Pulmonary artery endothelial cell (primary cell): ENCODE measurements around the gene SOX8. TPM values are rescaled to one million over a fixed set of nuclear protein-coding genes. Genes with fewer than 3 reads are reported as not detected.

Source experiments
- DNase-seq: peaks from one replicate; pipeline ENCODE4 v3.0.0-alpha.2; 2011; ENCODE audit warnings: low read depth, low spot score
- total RNA-seq: library from RNA; depleted of rRNA; stranded (reverse); fragments of >200 nt; gene quantifications from 2 replicates; pipeline ENCODE4 v1.2.3, GENCODE V29; 2014

The SOX8 gene
- total RNA-seq, 1 donor from 2014 or later, result 0.99 TPM

DNA sequence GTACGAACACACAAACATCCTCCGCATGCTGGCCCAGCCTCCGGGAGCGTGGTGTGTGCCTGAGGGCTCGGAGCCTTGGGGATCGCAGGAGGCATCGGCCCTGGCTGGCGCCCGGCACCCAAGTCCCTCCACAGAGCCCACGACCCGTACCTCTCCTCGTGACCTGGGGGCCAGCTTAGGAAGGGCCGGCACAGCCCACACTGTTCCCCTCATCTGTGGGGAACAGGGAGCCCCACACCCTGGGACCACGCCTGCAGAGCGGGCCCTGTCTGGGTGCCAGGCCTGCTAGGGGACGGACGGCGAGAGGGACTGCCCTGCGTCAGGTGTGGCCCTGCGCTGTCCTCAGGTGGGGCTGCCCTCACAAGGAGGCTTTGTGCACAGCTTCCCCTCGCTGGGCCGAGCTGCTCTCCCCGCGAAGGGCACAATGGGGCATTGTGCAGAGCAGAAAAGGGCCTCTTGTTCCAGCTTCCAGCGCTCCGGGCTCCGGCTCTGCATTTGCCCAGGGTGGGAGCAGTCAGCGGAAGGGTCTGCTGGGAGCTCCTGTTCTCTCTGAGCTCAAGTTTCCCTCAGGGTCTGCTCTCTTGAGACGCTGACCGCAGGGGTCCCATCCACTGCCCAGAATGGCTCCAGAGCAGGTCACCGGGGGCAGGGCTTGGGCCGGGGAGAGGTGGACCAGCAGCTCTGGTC lies 9.1 kb upstream of the SOX8 start:
- DNase-seq, result no peak

DNA sequence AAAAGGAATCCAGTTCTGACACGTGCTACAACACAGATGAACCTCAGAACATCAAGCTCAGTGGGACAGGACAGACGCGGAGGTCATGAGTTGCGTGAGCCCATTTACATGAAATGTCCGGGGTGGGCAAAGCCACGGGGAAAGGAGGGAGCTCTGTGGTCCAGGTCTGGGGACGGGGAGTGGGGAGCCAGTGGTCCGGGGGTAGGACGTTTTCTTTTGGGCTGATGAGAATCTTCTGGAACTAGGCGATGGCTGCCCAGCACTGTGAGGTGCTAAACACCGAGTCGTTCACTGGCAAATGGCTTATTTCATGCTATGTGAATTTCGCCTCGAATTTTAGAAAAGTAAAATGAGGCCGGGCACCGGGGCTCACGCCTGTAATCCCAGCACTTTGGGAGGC lies 8.2 kb upstream of the SOX8 start:
- no peak for DNase-seq

DNA sequence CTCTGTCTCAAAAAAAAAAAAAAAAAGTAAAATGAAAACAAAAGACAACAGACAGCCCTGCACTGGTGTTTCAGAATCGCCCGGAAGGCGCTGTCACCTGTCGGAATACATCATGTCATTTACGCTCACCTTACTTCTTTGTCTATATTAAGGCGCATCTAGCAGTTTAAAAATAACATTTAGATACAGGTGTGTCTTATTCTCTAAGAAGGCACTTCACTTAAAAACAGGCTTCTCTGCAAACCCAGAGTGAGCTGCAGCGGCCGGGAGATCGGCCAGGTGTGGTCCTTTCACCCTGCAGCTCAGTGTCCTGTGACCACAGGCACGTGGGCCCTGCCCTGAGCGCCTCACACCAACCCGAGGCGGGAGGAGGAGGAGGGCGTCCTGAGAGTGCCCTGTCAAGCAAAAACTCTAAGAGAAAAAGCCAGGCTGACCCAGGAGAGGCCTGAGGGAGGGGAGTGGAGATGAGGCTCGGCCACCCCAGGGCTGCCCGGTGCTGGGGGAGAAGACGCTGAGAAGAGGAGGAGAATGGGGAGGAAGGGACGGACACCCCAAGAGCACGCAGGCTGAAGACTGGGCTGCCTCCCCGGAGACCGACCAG lies 7.5 kb upstream of the SOX8 start:
- DNase-seq, result no peak

DNA sequence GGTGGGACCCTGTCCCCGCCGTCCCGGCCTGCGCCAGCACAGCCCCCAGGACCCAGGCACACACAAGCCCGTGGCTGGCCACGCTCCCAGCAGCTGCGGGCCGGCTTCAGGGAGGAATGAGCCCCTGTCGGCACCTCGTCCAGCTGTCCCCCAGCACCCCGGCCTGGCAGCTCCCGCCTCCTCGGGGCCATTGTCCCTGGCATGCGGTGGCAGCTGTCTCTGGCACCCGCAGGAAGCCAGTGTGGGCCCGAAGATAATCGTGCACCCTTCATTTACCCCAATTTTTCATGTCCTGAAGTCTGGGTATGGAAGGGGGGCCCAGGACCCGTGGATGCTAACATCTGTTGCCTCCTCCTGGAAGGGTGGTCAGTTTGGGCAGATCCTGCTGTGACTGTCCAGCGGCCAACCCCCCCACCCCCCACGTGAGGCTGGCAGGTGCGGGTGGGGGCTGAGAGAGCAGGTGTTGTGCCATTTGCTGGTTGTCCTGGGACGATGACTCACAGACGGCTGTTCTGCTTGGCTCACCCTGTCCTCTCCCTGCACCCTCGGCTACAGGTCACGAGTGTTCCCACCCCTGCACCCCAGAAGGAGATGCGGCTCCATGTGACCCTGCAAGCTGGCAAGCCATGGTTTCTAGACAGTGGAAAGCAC lies 6.8 kb upstream of the SOX8 start:
- DNase-seq, result no peak

DNA sequence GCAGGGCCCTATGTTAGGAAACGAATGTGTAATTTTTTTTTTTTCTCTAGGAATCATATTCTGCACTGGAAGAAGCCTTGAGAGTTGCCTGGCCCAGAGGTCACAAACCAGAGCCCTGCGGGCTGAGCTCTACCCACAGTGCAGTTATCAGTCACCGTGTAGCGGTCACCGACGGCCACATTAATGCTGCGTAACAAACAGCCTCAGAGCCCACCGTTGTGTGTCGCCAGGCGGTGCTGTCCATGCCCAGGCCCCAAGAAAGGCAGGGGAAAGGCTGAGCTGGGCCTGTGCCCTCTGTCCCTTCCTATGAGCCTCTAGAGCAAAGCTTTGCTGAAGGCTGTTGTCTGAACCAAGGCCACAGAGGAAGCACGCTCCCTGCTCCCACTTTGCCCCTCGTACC lies 6.3 kb upstream of the SOX8 start:
- no peak for DNase-seq

DNA sequence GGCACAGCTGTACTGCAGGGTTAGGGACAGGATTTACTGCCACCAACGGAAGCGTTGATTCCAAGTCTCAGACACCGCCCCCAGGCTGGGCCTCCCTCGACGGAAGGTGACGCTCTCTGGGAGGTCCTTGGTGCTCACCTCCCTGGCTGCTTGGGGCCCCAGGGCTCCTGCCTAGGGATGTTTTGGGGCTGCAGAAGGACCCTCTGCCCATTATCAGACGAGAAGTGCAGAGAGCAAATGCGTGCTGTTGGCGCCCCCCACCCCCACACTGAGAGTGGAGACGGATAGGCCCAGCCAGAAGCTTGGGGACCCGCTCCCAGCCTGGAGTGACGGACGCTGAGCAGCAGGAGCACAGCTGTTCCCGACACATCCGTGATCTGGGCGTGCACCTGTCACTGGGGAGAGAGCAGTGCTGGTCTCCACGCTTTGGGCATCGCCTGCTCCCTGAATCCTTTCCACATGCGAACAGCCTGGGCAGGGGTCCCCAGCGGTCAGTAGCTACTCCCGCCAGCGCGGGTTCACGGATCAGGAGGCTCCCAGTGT lies 5.1 kb upstream of the SOX8 start:
- DNase-seq, result no peak

DNA sequence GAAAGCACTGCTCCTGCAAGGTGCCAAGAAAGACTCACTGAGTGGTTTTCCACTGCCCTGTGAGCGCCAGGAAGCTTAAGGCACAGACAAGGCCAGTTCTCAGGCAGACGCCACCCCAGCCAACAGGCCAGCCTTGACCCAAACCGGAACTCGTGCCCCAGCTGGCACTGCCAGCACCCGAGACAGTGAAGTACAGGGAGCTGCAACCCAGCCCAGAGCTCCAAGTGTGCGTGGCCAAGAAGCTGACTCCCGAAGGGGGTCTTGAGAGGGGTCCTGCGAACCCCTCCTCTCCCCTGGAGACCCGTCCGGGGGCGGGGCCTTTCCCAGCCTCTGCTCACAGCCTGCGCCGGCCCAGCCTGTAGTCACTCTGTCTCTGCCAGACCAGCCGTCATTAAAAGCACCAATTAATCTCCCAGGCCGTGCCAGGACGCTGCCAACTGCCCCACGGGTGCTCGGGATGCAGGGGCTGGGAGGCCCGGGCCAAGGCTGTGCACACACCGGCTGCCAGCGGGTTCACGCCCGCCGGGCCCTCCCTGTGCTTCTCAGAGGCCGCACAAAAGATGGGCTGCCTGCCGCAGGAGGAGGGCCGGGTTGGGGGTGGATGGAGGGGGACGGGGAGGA lies 4.4 kb upstream of the SOX8 start:
- no peak for DNase-seq

DNA sequence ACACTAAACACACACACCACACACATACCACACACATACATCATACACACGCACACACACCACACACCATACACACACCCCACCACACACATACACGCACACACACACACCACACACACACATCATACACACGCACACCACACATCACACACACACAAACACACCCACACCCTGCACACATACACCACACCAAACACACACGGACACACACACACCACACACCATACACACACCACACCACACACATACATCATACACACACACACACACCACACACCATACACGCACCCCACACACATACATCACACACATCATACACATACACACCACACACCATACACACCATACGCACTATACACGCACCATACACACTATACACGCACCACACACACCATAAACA lies 3.7 kb upstream of the SOX8 start:
- DNase-seq, result no peak

DNA sequence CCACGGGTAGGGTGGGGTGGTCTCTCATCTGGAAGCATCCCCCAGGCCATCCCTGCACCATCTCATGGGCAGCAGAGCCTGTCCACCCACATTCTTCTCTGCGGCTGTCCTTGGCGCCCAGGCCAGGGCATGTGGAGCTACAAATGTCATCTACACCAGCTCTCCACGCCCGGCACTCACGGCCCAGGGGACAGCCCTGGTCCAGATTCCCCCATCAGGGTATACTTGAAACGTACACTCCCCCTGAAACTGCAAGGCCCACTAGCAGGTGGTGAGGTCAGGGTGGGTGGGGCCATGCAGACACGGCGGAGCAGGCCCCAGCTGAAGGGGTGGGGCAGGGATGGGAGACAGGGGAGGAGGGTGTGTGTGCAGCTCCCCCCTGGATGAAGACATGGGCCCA lies 3.2 kb upstream of the SOX8 start:
- DNase-seq, result no peak

DNA sequence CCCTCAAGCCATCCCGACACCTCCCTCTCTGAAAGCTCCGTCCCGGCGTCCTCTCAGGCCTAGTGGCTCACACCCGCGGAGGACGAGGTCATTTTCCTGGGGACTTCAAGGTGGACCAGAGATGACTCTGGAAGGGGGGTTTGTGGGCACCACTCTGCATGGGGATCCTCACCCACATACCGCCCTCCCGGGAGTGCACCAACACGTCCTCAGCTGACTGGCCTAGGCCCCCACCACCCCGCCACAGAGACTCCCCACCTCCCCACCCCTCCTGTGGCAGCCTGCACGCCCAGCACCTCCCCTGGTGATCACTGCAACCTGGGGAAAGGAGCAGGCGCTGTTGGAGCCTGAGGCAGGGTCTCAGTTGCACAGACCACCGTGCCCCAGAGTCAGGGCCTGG lies 2.4 kb upstream of the SOX8 start:
- DNase-seq, result no peak

DNA sequence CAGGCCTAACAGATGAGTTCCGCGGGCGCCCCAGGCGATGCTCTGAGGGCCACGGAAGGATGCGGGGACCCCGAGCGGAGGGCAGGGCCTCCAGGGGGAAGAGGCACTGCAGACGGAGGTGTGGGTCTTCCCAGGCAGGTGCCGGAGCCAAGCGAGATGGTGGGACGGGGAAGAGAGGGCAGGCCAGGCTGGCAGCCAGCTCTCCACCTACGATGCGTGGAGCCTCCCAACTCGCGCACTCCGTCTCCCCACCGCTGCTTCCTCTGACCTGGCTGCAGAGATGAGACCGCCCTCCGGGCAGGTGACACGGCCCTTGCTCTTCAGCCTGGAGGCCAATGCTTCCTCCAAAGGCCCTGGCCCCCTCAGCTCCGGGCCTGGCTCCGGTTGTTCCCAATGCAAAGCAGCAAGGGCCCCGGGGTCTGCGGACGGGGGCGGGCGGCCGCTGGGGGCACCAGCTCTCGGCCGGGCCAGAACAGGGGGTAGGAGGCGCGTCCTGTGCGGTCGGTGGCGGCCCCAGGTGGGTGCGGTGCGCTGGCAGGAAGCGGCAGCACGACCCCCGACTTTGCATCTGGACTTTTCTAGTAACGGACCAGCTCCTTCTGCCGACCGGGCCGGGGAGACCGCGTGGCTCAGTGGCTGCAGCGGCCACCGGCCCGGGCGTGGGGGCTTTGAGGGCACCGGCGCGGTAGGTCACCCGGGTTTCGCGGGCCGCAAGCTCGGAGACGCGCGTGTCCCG lies 1.5 kb upstream of the SOX8 start:
- no peak for DNase-seq

DNA sequence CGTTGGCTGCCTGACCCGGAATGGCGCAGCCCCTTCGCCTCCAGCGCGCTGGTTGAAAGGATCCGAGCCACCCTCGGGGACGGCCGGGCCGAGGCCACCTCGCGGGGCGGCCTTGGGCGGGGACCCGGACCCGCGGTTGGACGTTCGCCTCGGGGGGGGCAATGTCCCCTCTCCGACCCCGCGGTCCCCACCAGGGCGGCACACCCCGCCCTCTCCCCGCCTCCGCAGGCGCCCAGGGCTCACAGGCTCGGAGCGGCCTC lies 1.0 kb upstream of the SOX8 start:
- DNase-seq, result no peak

DNA sequence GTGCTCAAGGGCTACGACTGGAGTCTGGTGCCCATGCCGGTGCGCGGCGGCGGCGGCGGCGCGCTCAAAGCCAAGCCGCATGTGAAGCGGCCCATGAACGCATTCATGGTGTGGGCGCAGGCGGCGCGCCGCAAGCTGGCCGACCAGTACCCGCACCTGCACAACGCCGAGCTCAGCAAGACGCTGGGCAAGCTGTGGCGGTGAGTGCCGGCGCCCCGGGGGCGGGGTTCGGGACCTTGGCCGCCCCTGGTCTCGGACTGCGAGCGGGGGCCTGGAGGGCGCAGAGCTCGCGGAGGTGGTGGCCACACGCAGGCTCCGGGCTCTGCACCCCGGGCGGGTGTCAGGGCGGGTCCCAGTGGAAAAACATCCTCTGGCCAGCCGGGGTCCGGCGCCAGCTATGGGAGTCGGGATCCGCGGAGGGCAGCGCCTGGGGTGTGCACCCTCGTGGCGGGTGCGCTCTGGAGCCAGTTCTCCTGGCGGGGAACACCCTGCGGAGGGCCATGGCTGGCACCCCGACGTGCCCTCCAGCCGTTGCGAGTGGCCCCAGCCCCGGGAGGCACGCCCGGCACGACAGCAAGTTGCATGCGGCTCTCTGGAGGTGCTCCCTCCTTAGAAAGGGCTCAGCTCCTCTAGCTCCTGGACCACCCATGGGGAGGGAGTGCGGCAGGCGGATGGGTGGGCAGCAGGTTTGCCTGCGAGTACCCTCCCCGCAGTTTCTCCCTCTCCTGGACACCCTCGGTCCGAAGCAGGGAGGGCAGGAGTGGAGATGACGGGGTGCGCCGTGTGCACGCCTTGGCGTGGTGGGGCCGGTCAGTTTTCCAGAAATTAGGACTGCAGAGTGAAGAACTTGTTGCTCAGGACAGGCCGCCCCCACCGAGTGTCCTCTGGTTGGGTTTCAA lies 824 bp downstream of the SOX8 start:
- DNase-seq, result no peak

DNA sequence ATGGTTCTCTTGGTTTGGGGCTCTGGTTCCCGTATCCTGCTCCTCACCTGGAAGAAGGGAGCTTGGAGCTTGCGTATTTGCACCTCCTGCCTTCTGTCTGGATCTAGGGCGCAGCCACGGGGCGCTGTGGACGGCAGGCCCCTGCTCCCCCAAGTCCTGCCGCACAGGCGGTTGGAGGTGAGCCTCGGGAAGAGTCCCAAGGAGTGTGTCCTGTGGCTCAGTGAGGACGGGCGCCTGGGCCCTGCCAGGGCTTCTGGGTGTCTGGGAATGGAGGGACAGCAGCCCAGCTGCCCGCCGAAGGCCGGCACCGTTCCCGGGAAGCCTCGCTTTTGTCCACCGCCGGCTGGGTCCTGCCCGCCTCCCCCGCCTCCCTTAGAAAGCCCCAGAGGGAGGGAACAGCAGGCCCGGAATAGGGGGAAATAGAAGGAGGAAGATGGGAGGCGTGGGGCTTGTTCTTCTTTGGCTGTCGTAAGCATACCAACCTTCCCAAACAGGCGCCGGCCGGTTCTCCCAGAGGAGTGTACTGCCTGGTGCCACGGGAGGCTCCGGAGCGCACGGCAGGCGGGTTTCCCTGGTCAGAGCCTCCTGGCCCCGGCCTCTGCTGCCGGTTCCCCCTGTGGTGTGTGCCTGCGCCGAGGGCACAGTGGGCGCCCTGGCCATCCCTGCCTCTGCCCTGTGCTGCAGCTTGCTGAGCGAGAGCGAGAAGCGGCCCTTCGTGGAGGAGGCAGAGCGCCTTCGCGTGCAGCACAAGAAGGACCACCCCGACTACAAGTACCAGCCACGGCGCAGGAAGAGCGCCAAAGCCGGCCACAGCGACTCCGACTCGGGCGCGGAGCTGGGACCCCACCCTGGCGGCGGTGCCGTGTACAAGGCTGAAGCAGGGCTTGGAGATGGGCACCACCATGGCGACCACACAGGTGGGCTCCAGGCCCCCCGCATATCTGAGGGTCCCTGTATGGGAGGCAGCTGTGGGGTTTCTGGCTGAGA lies 1.8 kb downstream of the SOX8 start:
- DNase-seq, result no peak

DNA sequence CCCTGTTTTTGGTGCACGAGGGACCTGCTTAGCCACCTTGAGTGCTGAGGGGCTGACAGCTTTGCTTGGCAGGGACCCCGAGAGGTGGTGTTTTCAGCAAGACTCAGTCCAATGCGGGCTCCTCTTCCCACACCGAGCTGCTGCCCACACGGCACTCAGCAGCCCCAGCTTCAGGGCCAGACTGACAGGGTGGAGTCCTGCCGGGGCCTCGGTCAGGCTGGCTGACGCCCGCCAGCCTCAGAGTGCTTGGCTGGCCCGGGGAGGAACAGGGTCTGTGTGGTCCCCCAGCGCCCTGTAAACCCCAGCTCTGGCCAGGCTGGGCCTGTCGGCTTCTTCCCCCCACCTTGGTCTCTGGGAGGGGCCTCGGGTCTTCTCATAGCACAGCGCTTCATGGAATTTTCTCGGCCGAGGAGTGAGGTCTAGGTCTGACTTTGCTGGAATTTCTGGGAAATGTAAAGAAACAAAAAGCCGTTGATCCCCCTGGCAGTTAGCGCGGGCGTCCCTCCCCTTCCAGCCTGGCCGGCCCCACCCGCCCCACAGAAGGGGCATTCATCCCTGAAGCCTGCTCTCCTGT lies 2.6 kb downstream of the SOX8 start:
- no peak for DNase-seq

DNA sequence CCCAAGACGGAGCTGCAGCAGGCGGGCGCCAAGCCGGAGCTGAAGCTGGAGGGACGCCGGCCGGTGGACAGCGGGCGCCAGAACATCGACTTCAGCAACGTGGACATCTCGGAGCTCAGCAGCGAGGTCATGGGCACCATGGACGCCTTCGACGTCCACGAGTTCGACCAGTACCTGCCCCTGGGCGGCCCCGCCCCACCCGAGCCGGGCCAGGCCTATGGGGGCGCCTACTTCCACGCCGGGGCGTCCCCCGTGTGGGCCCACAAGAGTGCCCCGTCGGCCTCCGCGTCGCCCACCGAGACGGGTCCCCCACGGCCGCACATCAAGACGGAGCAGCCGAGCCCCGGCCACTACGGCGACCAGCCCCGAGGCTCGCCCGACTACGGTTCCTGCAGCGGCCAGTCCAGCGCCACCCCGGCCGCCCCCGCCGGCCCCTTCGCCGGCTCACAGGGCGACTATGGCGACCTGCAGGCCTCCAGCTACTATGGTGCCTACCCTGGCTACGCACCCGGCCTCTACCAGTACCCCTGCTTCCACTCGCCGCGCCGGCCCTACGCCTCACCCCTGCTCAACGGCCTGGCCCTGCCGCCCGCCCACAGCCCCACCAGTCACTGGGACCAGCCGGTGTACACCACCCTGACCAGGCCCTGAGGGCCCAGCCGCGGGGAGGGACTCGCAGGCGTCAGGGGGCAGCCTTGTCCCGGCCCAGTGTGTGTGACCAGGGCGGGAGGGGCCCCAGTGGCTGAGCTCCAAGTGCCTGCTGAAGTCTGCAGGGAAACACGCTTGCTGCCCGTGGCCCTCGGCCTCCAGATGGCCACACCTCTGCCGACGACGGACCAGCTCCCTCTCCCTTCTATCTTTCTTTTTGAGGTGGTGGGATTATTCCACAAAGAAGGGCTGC lies 3.4 kb downstream of the SOX8 start:
- DNase-seq, result no peak

DNA sequence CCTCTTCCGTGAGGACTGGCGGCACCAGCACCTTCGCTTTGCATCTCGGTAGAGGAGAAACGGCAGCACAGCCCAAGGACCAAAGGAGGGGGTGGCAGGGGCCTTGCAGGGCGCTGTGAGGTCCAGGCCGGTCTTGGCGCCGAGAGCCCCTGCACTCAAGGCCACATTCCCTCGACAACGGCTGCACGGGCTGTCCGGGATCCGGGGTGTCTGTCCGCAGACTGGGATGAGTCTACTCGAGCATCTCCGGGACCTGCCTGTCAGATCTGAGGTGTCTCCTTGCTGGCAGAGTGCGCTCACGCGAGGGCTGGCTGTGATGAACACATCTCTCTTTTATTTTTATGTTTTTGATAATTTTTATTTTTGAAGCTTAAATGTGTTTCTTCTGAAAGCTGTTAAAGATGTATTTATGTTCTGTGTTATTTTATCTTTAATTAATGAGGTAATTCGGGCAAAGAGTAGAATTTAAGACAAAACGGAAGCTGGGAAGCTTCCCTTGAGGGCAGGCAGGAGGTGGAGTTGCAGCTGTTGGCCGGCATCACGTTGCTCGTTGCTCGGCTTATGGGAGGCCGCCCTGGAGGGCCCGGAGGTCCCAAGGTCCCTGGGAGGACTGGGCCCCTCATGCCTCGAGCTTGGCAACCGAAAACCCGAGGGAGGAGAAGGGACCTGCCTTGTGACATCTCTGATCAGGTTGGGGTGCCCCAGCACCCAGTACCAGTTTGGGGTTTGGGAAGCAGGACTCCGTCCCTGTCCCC lies 4.3 kb downstream of the SOX8 start:
- no peak for DNase-seq

DNA sequence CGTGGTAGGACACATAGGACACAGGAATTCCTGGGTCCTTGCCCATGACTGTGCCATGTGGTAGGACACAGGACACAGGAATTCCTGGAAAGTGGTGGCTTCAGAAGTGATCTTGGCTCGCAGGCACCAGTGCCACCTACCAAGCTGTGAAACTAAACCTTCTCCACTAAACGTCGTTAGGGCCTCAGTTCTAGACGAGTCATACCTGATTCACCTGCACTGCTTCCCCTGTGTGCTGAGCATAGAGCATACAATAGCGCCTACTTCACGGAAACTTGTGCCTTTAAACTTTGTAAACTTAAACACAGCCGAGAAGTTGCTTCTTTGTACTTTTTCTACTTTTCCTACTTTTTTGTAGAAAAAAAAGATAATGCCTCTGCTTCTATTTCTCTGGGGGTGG lies 4.8 kb downstream of the SOX8 start:
- DNase-seq, result no peak
